K562 (cell line): Measurements from ENCODE around the gene SLC25A33. TPM values are rescaled to one million over a fixed set of nuclear protein-coding genes. Genes with fewer than 3 reads are reported as not detected.
A peak's percentile ranks its signal among the peaks of the same experiment; 100 is the strongest.

Experiments
- ATF3 ChIP-seq, 2 experiments: fragments of 450-650 bp in 1 of 2; sonication (generic) in 1 of 2; formaldehyde crosslinking in 1 of 2; IDR thresholded peaks in 1 of 2; conservative IDR thresholded peaks in 1 of 2; 2 replicates each; pipeline versions ENCODE4 v1.6.1 to v1.8.1; 2016 to 2023; ENCODE audit warnings: mild to moderate bottlenecking in 2 of 2, moderate library complexity in 2 of 2, inconsistent platforms in 1 of 2, missing genetic modification reagents in 1 of 2
- BHLHE40 ChIP-seq: IDR thresholded peaks from 2 replicates; pipeline ENCODE4 v1.6.1; 2011; ENCODE audit warnings: low read length, improper control_type of control experiment
- CCAR2 ChIP-seq: fragments of 200-400 bp; formaldehyde crosslinking; IDR thresholded peaks from 2 replicates; pipeline ENCODE4 v1.6.1; 2017; ENCODE audit warnings: mild to moderate bottlenecking, low read depth, low read length
- CTCF ChIP-seq, 3 experiments: IDR thresholded peaks in 2 of 3; conservative IDR thresholded peaks in 1 of 3; 2 replicates each; pipeline ENCODE4 v1.5.1; 2011 to 2012; ENCODE audit warnings: low read length in 3 of 3, mild to moderate bottlenecking in 3 of 3, control low read depth in 2 of 3, improper control_type of control experiment in 1 of 3, inconsistent platforms in 1 of 3, low read depth in 1 of 3, mixed read lengths in 1 of 3, moderate library complexity in 1 of 3; ENCODE audit not compliant: insufficient read depth in 2 of 3
- ESRRA ChIP-seq: fragments of 450-650 bp; IDR thresholded peaks from 2 replicates; pipeline ENCODE4 v1.6.1; 2014; ENCODE audit warnings: low read depth, mild to moderate bottlenecking, moderate library complexity, borderline replicate concordance
- FOXJ3 ChIP-seq: sonication (generic); formaldehyde crosslinking; IDR thresholded peaks from 2 replicates; pipeline ENCODE4 v1.4.0; 2020; ENCODE audit warnings: mild to moderate bottlenecking, missing genetic modification reagents
- GTF2B ChIP-seq: IDR thresholded peaks from 2 replicates; pipeline ENCODE4 v1.6.1; 2011; ENCODE audit not compliant: insufficient read length; ENCODE audit errors: extremely low read depth
- IRF2 ChIP-seq: sonication (generic); formaldehyde crosslinking; IDR thresholded peaks from 2 replicates; pipeline ENCODE4 v1.8.1; 2022; ENCODE audit warnings: mild to moderate bottlenecking, missing genetic modification reagents
- LARP7 ChIP-seq: fragments of 450-650 bp; IDR thresholded peaks from 2 replicates; pipeline ENCODE4 v1.6.1; 2016
- NELFE ChIP-seq: IDR thresholded peaks from 2 replicates; pipeline ENCODE4 v1.6.1; 2011; ENCODE audit warnings: mild to moderate bottlenecking; ENCODE audit not compliant: insufficient read depth, insufficient read length
- NFIC ChIP-seq: fragments of 450-650 bp; IDR thresholded peaks from 2 replicates; pipeline ENCODE4 v1.6.1; 2017; ENCODE audit warnings: mild to moderate bottlenecking, inconsistent platforms
- NFYB ChIP-seq: IDR thresholded peaks from 2 replicates; pipeline ENCODE4 v1.6.1; 2011; ENCODE audit warnings: mild to moderate bottlenecking, moderate library complexity; ENCODE audit not compliant: insufficient read length; ENCODE audit errors: extremely low read depth
- NR4A1 ChIP-seq, 2 experiments: fragments of 250-450 bp in 1 of 2; fragments of 450-650 bp in 1 of 2; sonication (Bioruptor Pico) in 1 of 2; IDR thresholded peaks; 2 replicates each; pipeline versions ENCODE4 v1.4.0 to v1.6.1; 2016 to 2020; ENCODE audit warnings: mild to moderate bottlenecking in 2 of 2, missing compliant biosample characterization in 1 of 2, missing genetic modification characterization in 1 of 2, moderate library complexity in 1 of 2
- RB1 ChIP-seq: fragments of 450-650 bp; IDR thresholded peaks from 2 replicates; pipeline ENCODE4 v1.6.1; 2017; ENCODE audit warnings: low read depth, mild to moderate bottlenecking
- SMC3 ChIP-seq: conservative IDR thresholded peaks from 2 replicates; pipeline ENCODE4 v1.6.1; 2011; ENCODE audit warnings: low read depth, low read length, improper control_type of control experiment; ENCODE audit not compliant: insufficient read depth
- TAF7 ChIP-seq: fragments of 450-650 bp; IDR thresholded peaks from 2 replicates; pipeline ENCODE4 v1.6.1; 2016; ENCODE audit warnings: missing genetic modification characterization, missing compliant biosample characterization
- TOE1 ChIP-seq, 2 experiments: fragments of 450-650 bp in 1 of 2; sonication (generic) in 1 of 2; formaldehyde crosslinking in 1 of 2; IDR thresholded peaks; 2 replicates each; pipeline versions ENCODE4 v1.7.1 to v1.8.0; 2016 to 2022; ENCODE audit warnings: borderline replicate concordance in 2 of 2, mild to moderate bottlenecking in 2 of 2, antibody characterized with exemption in 1 of 2, inconsistent platforms in 1 of 2, low read depth in 1 of 2, missing genetic modification reagents in 1 of 2, moderate library complexity in 1 of 2
- ZBTB12 ChIP-seq: fragments of 250-450 bp; sonication (Bioruptor Pico); IDR thresholded peaks from 2 replicates; pipeline ENCODE4 v1.4.0; 2020
- ZNF133 ChIP-seq: fragments of 250-450 bp; sonication (Bioruptor Pico); IDR thresholded peaks from 2 replicates; pipeline ENCODE4 v1.4.0; 2020; ENCODE audit warnings: mild to moderate bottlenecking
- ZNF384 ChIP-seq: IDR thresholded peaks from 2 replicates; pipeline ENCODE4 v1.6.1; 2012; ENCODE audit warnings: low read depth, low read length, improper control_type of control experiment
- ZNF41 ChIP-seq: fragments of 250-450 bp; sonication (Bioruptor Pico); conservative IDR thresholded peaks from 2 replicates; pipeline ENCODE4 v1.4.0; 2020; ENCODE audit warnings: mild to moderate bottlenecking
- ZNF77 ChIP-seq: fragments of 250-450 bp; sonication (Bioruptor Pico); IDR thresholded peaks from 2 replicates; pipeline ENCODE4 v1.5.0; 2020
- ZNF780A ChIP-seq: fragments of 250-450 bp; sonication (Bioruptor Pico); IDR thresholded peaks from 2 replicates; pipeline ENCODE4 v1.5.0; 2021; ENCODE audit warnings: mild to moderate bottlenecking
- ZNF79 ChIP-seq: fragments of 250-450 bp; sonication (Bioruptor Pico); IDR thresholded peaks from 2 replicates; pipeline ENCODE4 v1.4.0; 2020; ENCODE audit warnings: low read depth, mild to moderate bottlenecking, moderate library complexity
- polyA plus RNA-seq, 8 experiments: library from polyadenylated mRNA; depleted of rRNA in 4 of 8; stranded (reverse) in 5 of 8; unstranded in 3 of 8; fragments of >200 nt; fragmentation: Nextera tagmentation in 2 of 8; fragmentation: Illumina TruSeq in 1 of 8; extraction: Ambion mirVana in 2 of 8; extraction: Trizol in 1 of 8; gene quantifications; 2 replicates each; pipeline versions ENCODE4 v1.2.1 to v1.2.3, GENCODE V29; 2011 to 2014; ENCODE audit warnings: inconsistent platforms in 1 of 8, missing spikeins in 1 of 8
- total RNA-seq, 7 experiments: library from RNA; depleted of rRNA in 6 of 7; stranded (reverse); fragments of >200 nt in 6 of 7; fragmentation: Illumina TruSeq in 2 of 7; extraction: Trizol in 2 of 7; gene quantifications; 2 replicates each; pipeline versions ENCODE4 v1.2.1 to v1.2.3, GENCODE V29; 2011 to 2021; ENCODE audit warnings: low replicate concordance in 1 of 7

The SLC25A33 gene
- total and polyA plus RNA-seq, 9 of the 15 experiments (the other 6 are each of a cell fraction or from before 2014, with no cell fraction given): 3.2 to 23.5 (median 17.5) TPM

- TF ChIP-seq ESRRA (no peak), ZNF780A (CRISPR knock-in tag) (no peak), ATF3 (IDR thresholded peaks at IDR 0.05) (peak; percentile 89), ATF3 (CRISPR knock-in tag; conservative IDR thresholded peaks at IDR 0.05) (no peak), ZNF41 (CRISPR knock-in tag) (no peak), ZNF79 (CRISPR knock-in tag) (no peak), SMC3 (peak; percentile 61), NFIC (peak; percentile 73), ZNF384 (no peak), NR4A1 (CRISPR knock-in tag; IDR thresholded peaks at IDR 0.05) (no peak), NR4A1 (tag; IDR thresholded peaks at IDR 0.05) (peak; percentile 69; the same call in 1 of the 2 replicates), ZNF133 (CRISPR knock-in tag) (no peak), IRF2 (CRISPR knock-in tag) (no peak), TOE1 (IDR thresholded peaks at IDR 0.05; ENCODE audit: borderline replicate concordance) (no peak), TOE1 (CRISPR knock-in tag; IDR thresholded peaks at IDR 0.05; ENCODE audit: borderline replicate concordance, low read depth) (no peak), LARP7 (no peak), CTCF (IDR thresholded peaks at IDR 0.05 in 2 of 3, conservative IDR thresholded peaks at IDR 0.05 in 1 of 3; ENCODE audit: insufficient read depth in 2 of 3, low read depth in 1 of 3, low read length in 3 of 3) (peak; percentile 96 to 97 (median 96)), TAF7 (tag) (no peak), ZNF77 (CRISPR knock-in tag) (no peak), BHLHE40 (0 out of 2 replicates have a peak, but pooled peaks have one; percentile 4), CCAR2 (no peak), NELFE (no peak), RB1 (peak; percentile 49; the same call in 1 of the 2 replicates), NFYB (no peak), GTF2B (no peak), FOXJ3 (CRISPR knock-in tag) (no peak), ZBTB12 (no peak)
Measured at GRCh38 chr1:9615316-9616063, 76.2 kb downstream of the SLC25A33 start (continued).
